Natural killer cell treated with Interleukin-12 subunit alpha and Interleukin-12 subunit beta and Interleukin-15 and Interleukin-18, amount 100 ng/mL, for 72 hours (primary cell): ENCODE data around the gene ZNG1F. TPM values are rescaled to one million over a fixed set of nuclear protein-coding genes. Genes with fewer than 3 reads are reported as not detected.
"Not testable (repeated sequence)": the region's sequence is repeated elsewhere in the genome, so short reads cannot be mapped to it uniquely, and the experiment has no call there.

Experiments
- ATAC-seq, 2 donors: fragments of 150-1000 bp; cut with Tn5 transposase in 1 of 2; sonication (Bioruptor Pico), chemical (Tn5 transposase) in 1 of 2; 2 replicates each; pipeline ENCODE4 v1.10.0; 2021
- DNase-seq: peaks from one replicate; pipeline ENCODE4 v3.0.0; 2022; ENCODE audit warnings: low spot score
- H3K27ac Mint-ChIP-seq, 2 donors: 1 replicate in 1 of 2; 2 replicates in 1 of 2; pipeline ENCODE4 v1.8.0; 2022; ENCODE audit warnings: mixed read lengths in 2 of 2, mild to moderate bottlenecking in 1 of 2, moderate library complexity in 1 of 2
- H3K27me3 Mint-ChIP-seq, 2 donors: 1 replicate in 1 of 2; 2 replicates in 1 of 2; pipeline ENCODE4 v1.8.0; 2022; ENCODE audit warnings: mixed read lengths in 2 of 2
- H3K36me3 Mint-ChIP-seq: one replicate; pipeline ENCODE4 v1.8.0; 2022; ENCODE audit warnings: mixed read lengths
- H3K4me1 Mint-ChIP-seq, 2 donors: 1 replicate in 1 of 2; 2 replicates in 1 of 2; pipeline ENCODE4 v1.8.0; 2022; ENCODE audit warnings: low read depth in 2 of 2, mixed read lengths in 2 of 2, mild to moderate bottlenecking in 1 of 2
- H3K4me3 Mint-ChIP-seq: one replicate; pipeline ENCODE4 v1.8.0; 2022; ENCODE audit warnings: mixed read lengths
- H3K9me3 Mint-ChIP-seq: 2 replicates; pipeline ENCODE4 v1.8.0; 2022; ENCODE audit warnings: mixed read lengths
- total RNA-seq, 2 donors: library from RNA; stranded (reverse); gene quantifications; one replicate each; pipeline ENCODE4 v1.2.3, GENCODE V29; 2022

ZNG1F gene
- total RNA-seq: 10 to 100 TPM in 1 of 2 donors, 1 to 10 TPM in 1; 7.1 to 20.2 TPM

- not testable (repeated sequence) for H3K9me3 Mint-ChIP-seq, H3K27ac Mint-ChIP-seq, H3K36me3 Mint-ChIP-seq, H3K4me3 Mint-ChIP-seq, H3K27me3 Mint-ChIP-seq, H3K4me1 Mint-ChIP-seq, DNase-seq, ATAC-seq
These were observed at the start of gene ZNG1F for GRCh38 chr9:41189217-41189616. ZNG1F (minus strand) TSS chr9:41189317; CDS start chr9:41189258, 59 bp downstream.

DNA sequence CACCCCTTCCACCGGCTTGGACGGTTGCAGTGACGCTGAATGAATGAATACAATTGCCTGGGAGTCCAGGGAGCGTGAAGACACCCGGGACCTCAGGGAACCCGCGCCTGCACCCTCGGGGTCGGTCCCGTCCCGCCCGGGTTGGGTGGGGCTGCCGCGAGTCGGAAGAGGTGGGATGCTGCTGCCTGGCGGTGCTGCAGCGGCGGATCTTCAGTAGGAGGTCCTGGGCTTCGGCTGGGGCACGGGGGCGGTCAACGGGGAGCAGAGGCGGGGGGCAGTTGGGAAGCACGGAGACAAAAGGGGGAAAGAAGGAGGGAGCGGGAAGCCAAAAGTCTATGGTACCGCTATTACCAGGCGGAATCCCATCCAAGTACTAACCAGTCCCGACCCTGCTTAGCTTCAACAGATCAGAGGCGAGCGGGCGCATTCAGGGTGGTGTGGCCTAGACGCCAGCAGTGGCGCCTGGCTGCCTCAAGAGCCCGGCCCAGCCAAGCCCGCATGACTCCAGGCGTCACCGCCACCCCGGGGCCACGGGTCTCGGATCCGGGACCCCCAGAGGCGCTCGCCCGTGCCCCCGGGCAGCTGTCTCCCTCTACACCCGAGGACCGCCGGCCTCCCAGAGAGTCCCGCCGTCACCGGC lies 48.1 kb upstream of the ZNG1F start:
- H3K27me3 Mint-ChIP-seq, H3K4me3 Mint-ChIP-seq, DNase-seq, H3K4me1 Mint-ChIP-seq, H3K27ac Mint-ChIP-seq: not testable (repeated sequence)
- ATAC-seq: peak in 1 of 2 donors; percentile 39
- H3K36me3 Mint-ChIP-seq: peaks cover 16% of the 10 kb centered on the region
- H3K9me3 Mint-ChIP-seq: peaks cover 15% of the 10 kb centered on the region

GRCh38 chr9:41236486-41237109 lies 47.5 kb upstream of the ZNG1F start:
- not testable (repeated sequence) for H3K27me3 Mint-ChIP-seq, H3K4me1 Mint-ChIP-seq, ATAC-seq, H3K27ac Mint-ChIP-seq, DNase-seq, H3K4me3 Mint-ChIP-seq
- Mint-ChIP-seq H3K9me3 (peaks cover 15% of the 10 kb centered on the region), H3K36me3 (peaks cover 16% of the 10 kb centered on the region)

DNA sequence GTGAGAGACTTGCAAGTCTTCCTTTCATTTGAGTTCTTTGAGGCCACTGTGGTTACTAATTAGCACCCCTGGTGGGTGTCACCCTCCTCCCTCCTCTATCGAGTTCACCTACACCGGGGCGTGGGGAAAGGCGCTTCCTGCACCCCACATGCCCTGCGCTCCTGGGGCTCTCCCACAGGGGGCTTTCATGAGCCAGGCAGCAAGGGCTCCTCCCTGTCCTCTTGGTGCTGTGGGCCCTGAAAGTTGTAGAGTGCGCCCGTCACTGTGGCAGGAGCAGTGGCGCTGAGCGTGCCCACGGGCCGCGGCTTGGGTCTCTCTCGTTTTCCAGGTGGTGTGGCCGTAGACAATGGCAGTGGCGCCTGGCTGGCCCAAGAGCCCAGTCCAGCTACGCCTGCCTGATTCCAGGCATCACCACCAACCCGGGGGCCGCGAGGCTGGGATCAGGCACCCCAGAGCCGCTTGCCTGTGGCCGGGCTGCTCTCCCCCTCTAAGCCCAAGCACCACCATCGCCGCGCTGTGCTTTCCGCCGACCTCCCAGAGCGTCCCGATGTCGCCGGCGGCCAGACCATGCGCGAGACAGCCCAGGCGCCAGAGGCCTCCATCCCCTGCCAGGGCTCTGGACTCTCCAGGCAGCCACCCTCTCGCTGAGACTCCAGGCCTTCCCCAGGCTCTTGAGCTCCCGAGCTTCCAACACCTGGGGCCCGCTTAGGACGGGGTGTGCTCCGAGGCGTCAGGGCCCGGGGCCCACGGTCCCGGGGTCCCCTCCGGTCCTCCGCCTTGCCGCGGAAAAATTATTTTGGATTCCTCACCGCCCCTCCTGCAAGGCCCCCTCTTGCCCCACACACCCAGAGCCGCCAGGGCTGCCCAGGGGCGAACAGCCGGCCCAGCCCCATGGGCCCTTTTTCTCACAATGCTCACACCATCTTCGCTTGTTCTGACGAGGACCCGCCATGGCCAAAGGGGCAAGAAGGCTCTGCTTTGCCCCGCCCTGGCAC lies 46.0 kb upstream of the ZNG1F start:
- DNase-seq (peak; percentile 66), ATAC-seq (peak; percentile 81 to 87)
- H3K27me3 Mint-ChIP-seq, H3K27ac Mint-ChIP-seq, H3K4me1 Mint-ChIP-seq, H3K4me3 Mint-ChIP-seq: not testable (repeated sequence)
- Mint-ChIP-seq H3K9me3 (peaks cover 15% of the 10 kb centered on the region), H3K36me3 (peaks cover 11% of the 10 kb centered on the region)

DNA sequence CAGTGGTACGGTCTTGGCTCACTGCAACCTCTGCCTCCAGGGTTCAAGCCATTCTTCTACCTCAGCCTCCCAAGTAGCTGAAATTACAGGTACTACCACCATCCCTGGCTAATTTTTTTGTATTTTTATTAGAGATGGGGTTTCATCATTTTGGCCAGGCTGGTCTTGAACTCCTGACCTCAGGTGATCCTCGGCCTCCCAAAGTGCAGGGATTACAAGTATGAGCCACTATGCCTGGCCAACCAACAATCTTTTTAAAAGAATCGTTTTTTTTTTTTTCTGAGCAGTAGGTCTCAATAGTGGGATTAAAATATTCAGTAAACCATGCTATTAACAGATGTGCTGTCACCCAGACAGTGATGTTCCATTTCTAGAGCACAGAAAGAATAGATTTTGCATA lies 45.1 kb upstream of the ZNG1F start:
- not testable (repeated sequence) for H3K4me1 Mint-ChIP-seq, H3K27me3 Mint-ChIP-seq, H3K27ac Mint-ChIP-seq, H3K4me3 Mint-ChIP-seq, ATAC-seq, H3K36me3 Mint-ChIP-seq, DNase-seq
- peaks cover 11% of the 10 kb centered on the region for H3K9me3 Mint-ChIP-seq

DNA sequence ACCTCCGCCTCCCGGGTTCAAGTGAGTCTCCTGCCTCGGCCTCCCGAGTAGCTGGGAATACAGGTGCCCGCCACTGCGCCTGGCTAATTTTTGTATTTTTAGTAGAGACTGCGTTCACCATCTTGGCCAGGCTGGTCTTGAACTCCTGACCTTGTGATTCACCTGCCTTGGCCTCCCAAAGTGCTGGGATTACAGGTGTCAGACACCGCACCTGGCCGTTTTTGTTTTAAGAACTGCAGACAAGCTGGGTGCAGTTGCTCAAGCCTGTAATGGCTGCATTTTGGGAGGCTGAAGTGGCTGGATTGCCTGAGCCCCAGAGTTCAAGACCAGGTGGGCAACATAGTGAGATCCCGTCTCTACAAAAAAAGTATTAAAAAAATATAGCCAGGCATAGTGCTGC lies 43.2 kb upstream of the ZNG1F start:
- not testable (repeated sequence) for DNase-seq, H3K4me1 Mint-ChIP-seq, H3K27ac Mint-ChIP-seq, H3K36me3 Mint-ChIP-seq, H3K9me3 Mint-ChIP-seq, H3K27me3 Mint-ChIP-seq, H3K4me3 Mint-ChIP-seq
- ATAC-seq: peak; percentile 8 to 22

DNA sequence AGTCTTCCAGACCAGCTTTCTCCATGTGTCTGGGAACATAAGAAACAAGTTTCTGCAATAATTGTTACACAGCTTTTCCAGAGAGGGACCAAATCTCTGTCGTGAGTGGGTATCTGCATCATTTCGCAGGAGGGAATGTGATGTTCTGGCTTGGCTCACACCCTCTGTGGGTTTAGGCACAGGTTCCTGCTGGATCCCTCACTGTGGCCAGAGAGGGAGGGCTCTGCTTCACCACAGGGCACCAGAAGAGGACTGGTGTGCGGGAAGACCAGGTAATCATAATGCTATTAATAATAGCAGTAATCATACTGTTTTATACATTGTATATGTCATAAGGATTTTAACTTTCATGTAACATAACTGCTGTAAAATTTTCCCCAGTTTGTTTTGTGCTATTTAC lies 41.3 kb upstream of the ZNG1F start:
- H3K4me1 Mint-ChIP-seq, H3K4me3 Mint-ChIP-seq, ATAC-seq, H3K36me3 Mint-ChIP-seq, H3K9me3 Mint-ChIP-seq, H3K27me3 Mint-ChIP-seq, DNase-seq, H3K27ac Mint-ChIP-seq: not testable (repeated sequence)

DNA sequence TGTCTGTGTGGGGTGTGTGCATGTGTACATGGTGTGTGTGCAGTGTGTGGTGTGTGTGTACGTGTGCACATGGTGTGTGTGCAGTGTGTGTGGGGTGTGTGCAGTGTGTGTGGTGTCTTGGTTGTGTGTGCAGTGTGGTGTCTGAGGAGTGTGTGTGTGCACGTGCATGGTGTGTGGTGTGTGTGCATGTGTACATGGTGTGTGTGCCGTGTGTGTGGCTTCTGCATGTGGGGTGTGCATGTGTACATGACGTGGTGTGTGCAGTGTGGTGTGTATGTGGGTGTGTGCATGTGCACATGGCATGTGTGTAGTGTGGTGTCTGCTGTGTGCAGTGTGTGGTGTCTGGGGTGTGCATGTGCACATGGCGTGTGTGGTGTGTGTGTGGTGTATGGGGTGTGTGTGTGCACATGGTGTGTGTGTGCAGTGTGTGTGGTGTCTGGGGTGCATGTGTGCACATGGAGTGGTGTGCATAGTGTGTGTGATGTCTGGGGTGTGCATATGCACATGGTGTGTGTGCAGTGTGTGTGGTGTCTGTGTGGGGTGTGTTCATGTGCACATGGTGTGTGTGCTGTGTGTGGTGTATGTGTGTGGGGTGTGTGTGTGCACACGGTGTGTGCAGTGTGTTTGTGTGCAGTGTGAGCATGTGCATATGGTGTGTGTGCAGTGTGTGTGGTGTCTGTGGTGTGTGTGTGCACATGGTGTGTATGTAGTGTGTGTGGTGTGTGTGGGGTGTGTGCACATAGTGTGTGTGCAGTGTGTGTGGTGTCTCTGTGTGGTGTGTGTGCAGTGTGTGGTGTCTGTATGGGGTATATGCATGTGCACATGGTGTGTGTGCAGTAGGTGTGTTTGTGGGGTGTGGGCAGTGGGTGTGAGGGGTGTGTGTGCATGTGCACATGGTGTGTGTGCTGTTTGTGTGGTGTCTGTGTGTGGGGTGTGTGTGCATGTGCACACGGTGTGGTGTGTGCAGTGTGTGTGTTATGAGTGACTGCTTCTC lies 40.6 kb upstream of the ZNG1F start:
- H3K4me3 Mint-ChIP-seq: no peak overlapping the region
- no peaks in the 10 kb centered on the region for H3K9me3 Mint-ChIP-seq
- no peak overlapping the region for H3K27ac Mint-ChIP-seq
- DNase-seq (no peak), ATAC-seq (peak; percentile 83 to 84)
- H3K27me3 Mint-ChIP-seq: no peaks in the 10 kb centered on the region
- no peaks in the 10 kb centered on the region for H3K4me1 Mint-ChIP-seq
- no peaks in the 10 kb centered on the region for H3K36me3 Mint-ChIP-seq

DNA sequence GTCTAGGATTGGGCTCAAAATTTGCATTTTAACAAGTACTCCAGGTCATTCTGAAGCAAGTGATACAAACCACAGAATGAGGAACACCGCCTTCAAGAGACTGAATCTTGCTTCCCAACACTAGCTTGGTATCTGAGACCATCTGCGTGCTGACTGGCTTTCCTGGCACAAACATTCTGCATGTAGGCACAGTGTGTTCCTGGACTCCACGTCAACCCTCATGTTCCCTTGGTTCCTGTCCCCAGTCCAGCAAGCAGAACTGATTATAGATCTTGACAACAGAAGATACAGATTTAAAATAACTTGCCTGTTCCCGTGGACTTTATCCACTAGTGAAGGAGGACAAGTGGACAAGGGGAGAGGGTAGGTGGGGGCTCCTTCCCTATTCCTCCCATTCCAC lies 30.7 kb upstream of the ZNG1F start:
- not testable (repeated sequence) for H3K36me3 Mint-ChIP-seq, H3K27me3 Mint-ChIP-seq, DNase-seq, H3K27ac Mint-ChIP-seq, ATAC-seq, H3K4me3 Mint-ChIP-seq, H3K9me3 Mint-ChIP-seq, H3K4me1 Mint-ChIP-seq

- not testable (repeated sequence) for DNase-seq, H3K27ac Mint-ChIP-seq, H3K4me1 Mint-ChIP-seq, H3K36me3 Mint-ChIP-seq, H3K4me3 Mint-ChIP-seq, ATAC-seq, H3K27me3 Mint-ChIP-seq, H3K9me3 Mint-ChIP-seq
These were observed 678 bp downstream of the ZNG1F start for GRCh38 chr9:41188439-41188838.

GRCh38 chr9:41174994-41175393 lies 14.1 kb downstream of the ZNG1F start:
- DNase-seq, H3K4me1 Mint-ChIP-seq, ATAC-seq, H3K36me3 Mint-ChIP-seq, H3K27me3 Mint-ChIP-seq, H3K4me3 Mint-ChIP-seq, H3K27ac Mint-ChIP-seq, H3K9me3 Mint-ChIP-seq: not testable (repeated sequence)

- not testable (repeated sequence) for H3K27me3 Mint-ChIP-seq, H3K36me3 Mint-ChIP-seq, H3K4me3 Mint-ChIP-seq, DNase-seq, H3K4me1 Mint-ChIP-seq, H3K9me3 Mint-ChIP-seq, ATAC-seq, H3K27ac Mint-ChIP-seq
These were observed 39.0 kb downstream of the ZNG1F start for GRCh38 chr9:41150116-41150515.

DNA sequence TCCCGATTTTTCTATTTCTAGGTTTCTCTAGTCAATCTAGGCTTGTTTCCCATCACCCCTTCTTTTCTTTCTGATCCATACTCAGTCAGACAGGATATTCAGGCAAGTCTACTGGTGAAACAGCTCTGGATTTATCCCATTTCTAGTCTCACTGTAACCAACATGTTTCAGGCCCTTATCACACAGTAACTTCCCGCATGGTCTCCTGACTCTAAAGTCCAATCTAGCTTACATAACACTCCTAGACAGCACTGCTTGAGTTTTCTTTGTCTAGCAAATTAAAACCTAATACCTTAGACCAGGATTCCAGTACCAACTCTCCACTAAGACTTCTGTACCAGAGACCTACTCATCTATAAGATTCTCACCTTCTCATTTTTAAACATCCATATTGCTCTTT lies 47.2 kb downstream of the ZNG1F start:
- ATAC-seq, H3K9me3 Mint-ChIP-seq, H3K27ac Mint-ChIP-seq, H3K4me1 Mint-ChIP-seq, H3K27me3 Mint-ChIP-seq, H3K4me3 Mint-ChIP-seq, DNase-seq, H3K36me3 Mint-ChIP-seq: not testable (repeated sequence)
